ENCODE results near the gene FAM168B.
"Not testable (repeated sequence)": the region's sequence is repeated elsewhere in the genome, so short reads cannot be mapped to it uniquely, and the experiment has no call there.

The FAM168B gene

DNA sequence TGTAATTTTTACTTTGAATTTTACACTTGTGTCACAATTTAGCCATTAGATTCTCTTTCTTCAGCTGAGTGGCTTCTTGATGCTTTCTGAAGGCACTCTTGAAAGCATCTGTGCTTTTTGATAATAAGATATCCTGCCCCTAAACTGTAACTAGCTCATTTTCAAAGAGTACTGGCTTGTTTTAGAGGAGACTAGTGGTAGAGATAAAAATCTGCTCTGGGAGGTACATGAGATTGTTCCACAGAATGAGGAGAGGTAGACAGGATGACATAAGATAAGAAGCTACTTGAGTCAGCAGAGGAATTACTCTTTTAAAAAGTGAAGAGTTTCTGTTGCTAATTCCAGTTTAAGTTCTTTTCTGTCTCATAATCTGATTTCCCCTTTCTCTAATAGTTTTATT is 22.5 kb upstream of the FAM168B start:
- no peak overlapping the region for H3K4me3 ChIP-seq (ENCODE audit: low read depth, low read length)
- no peak for TF ChIP-seq CTCF (IDR thresholded peaks at IDR 0.05; ENCODE audit: low read depth, low read length, missing control alignments)
- no peak for DNase-seq (ENCODE audit: low read depth)

DNA sequence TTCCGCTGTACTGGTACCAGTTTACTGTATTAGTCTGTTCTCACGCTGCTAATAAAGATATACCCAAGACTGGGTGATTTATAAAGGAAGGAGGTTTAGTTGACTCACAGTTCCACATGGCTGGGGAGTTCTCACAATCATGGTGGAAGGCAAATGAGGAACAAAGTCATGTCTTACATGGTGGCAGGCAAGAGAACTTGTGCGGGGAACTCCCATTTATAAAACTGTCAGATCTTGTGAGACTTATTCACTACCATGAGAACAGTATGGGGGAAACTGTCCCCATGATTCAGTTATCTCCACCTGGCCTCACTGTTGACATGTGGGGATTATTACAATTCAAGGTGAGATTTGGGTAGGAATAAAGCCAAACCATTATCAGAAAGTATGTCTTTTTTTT is 21.7 kb upstream of the FAM168B start:
- H3K4me3 ChIP-seq (ENCODE audit: low read depth, low read length); DNase-seq (ENCODE audit: low read depth): not testable (repeated sequence)

DNA sequence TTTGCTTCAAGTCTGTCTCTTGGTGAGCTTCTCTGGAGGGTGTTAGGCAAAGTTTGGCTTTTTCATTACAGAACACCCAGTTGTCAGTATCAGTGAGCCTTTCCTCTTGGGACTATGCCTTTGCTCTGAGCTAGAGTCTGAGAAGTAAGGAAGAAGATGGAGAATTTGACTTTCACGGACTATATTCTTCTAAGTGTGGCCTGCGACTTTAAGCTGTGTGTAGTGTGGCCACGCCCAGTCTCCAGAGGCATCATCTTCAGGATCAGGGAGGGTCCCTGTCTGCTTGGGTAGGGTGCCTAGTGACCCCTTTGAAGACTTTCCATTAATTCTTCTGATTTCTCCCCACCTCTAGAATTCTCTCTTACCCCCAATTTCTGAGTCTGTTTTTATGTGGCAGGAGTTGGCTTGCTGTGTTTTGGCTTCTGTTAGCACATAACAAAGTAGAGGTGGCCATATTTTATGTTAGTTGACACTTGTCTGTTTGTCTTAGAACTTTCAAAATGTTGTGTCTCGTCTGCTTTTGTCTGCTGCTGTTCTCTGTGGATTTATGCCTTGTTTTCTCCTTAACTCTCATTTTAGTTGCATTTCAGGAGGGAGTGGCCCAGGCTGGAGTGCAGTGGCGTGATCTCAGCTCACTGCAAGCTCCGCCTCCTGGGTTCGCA is 20.4 kb upstream of the FAM168B start:
- no peak overlapping the region for H3K4me3 ChIP-seq (ENCODE audit: low read depth, low read length)
- TF ChIP-seq CTCF (IDR thresholded peaks at IDR 0.05; ENCODE audit: low read depth, low read length, missing control alignments), result no peak

DNA sequence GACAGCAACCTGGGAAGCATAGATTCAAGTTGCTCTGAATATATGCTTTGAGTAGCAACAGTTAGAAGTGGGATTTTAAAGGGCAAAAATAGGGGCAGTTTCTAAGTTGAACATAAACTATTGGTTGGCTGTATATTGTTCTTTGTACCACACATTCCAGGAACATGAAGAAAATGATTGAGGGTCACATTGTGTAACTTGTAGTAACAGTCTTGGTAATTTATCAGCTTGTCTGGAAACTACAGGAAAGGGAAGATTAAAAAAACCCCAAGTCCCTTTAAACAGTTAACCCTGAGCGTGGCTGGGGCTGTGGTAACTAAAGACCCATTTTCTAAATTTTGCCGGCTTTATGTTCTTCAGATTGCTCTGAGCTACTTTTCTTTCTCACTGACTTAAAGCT is 19.3 kb upstream of the FAM168B start:
- no peak for TF ChIP-seq CTCF (IDR thresholded peaks at IDR 0.05; ENCODE audit: low read depth, low read length, missing control alignments)
- H3K4me3 ChIP-seq (ENCODE audit: low read depth, low read length), result no peak overlapping the region
- DNase-seq (ENCODE audit: low read depth), result no peak

More for the DNA sequence above, 20.4 kb upstream of the FAM168B start:
- no peak for DNase-seq (ENCODE audit: low read depth)

GRCh38 chr2:131105950-131106801 is 12.9 kb upstream of the FAM168B start:
- no peak for TF ChIP-seq CTCF (IDR thresholded peaks at IDR 0.05; ENCODE audit: low read depth, low read length, missing control alignments)
- peak overlapping the region; percentile 96 for H3K4me3 ChIP-seq (ENCODE audit: low read depth, low read length)
- DNase-seq (ENCODE audit: low read depth), result no peak

- no peak for TF ChIP-seq CTCF (IDR thresholded peaks at IDR 0.05; ENCODE audit: low read depth, low read length, missing control alignments)
- peak; percentile 67 for DNase-seq (ENCODE audit: low read depth)
- peak within 1 kb of the TSS; percentile 96 for H3K4me3 ChIP-seq (ENCODE audit: low read depth, low read length)
These were observed 12.1 kb upstream of the FAM168B start, which contains the start of gene PLEKHB2 for GRCh38 chr2:131105156-131105949. TSS of gene PLEKHB2 (plus strand) at chr2:131105336. CDS start at chr2:131120942, 15,606 bp downstream.
